WTC11 (cell line): Measurements from ENCODE around the gene EXOSC2. TPM values are rescaled to one million over a fixed set of nuclear protein-coding genes. Genes with fewer than 3 reads are reported as not detected.

Experiments used
- ATAC-seq: fragments of 200-7000 bp; cut with Tn5 transposase; 2 replicates; pipeline ENCODE4 v1.10.0; 2021; ENCODE audit warnings: mild to moderate bottlenecking, moderate library complexity
- CTCF ChIA-PET: fragments of 300-600 bp; sonication (Branson Sonifier 250); formaldehyde crosslinking; loops from one replicate; lab custom pipeline; 2021; ENCODE audit warnings: antibody characterized with exemption; lab: Charles Lee
- POLR2A ChIA-PET: fragments of 350-600 bp; sonication (Branson Sonifier 250); formaldehyde crosslinking; loops from one replicate; lab custom pipeline; 2021; ENCODE audit warnings: antibody characterized with exemption; lab: Charles Lee
- DNase-seq: peaks from one replicate; pipeline ENCODE4 v3.0.0; 2021; ENCODE audit warnings: low spot score
- H3K27ac Mint-ChIP-seq: 2 replicates; pipeline ENCODE4 v1.8.0; 2021; ENCODE audit warnings: mixed read lengths
- H3K27me3 Mint-ChIP-seq: 2 replicates; pipeline ENCODE4 v1.8.0; 2021; ENCODE audit warnings: low read depth, mild to moderate bottlenecking, moderate library complexity, mixed read lengths
- H3K36me3 Mint-ChIP-seq: 2 replicates; pipeline ENCODE4 v1.8.0; 2021; ENCODE audit warnings: mixed read lengths
- H3K4me1 Mint-ChIP-seq: 2 replicates; pipeline ENCODE4 v1.8.0; 2022; ENCODE audit warnings: mixed read lengths
- H3K4me3 Mint-ChIP-seq: 2 replicates; pipeline ENCODE4 v1.8.0; 2021; ENCODE audit warnings: mild to moderate bottlenecking, moderate library complexity, mixed read lengths
- H3K9me3 Mint-ChIP-seq: 2 replicates; pipeline ENCODE4 v1.8.0; 2021; ENCODE audit warnings: mixed read lengths
- ATF6 ChIP-seq: sonication (generic); formaldehyde crosslinking; IDR thresholded peaks from 2 replicates; pipeline ENCODE4 v1.8.1; 2023; ENCODE audit warnings: mild to moderate bottlenecking, missing genetic modification reagents
- CDX4 ChIP-seq: fragments of 250-450 bp; sonication (Bioruptor Pico); IDR thresholded peaks from 2 replicates; pipeline ENCODE4 v1.9.0; 2021; ENCODE audit warnings: moderate library complexity, mild to moderate bottlenecking, inconsistent platforms, borderline replicate concordance
- CREB1 ChIP-seq: sonication (generic); formaldehyde crosslinking; IDR thresholded peaks from 2 replicates; pipeline ENCODE4 v1.8.0; 2023; ENCODE audit warnings: mild to moderate bottlenecking, missing genetic modification reagents
- CTCF ChIP-seq: fragments of 200-600 bp; IDR thresholded peaks from 2 replicates; pipeline ENCODE4 v1.8.0; 2022; ENCODE audit warnings: antibody characterized with exemption
- IRF1 ChIP-seq: sonication (generic); formaldehyde crosslinking; IDR thresholded peaks from 2 replicates; pipeline ENCODE4 v1.8.0; 2023; ENCODE audit warnings: missing genetic modification reagents
- NFATC4 ChIP-seq: fragments of 250-450 bp; sonication (Bioruptor Pico); IDR thresholded peaks from 2 replicates; pipeline ENCODE4 v1.9.0; 2021; ENCODE audit warnings: mild to moderate bottlenecking
- NR1H2 ChIP-seq: sonication (generic); formaldehyde crosslinking; IDR thresholded peaks from 2 replicates; pipeline ENCODE4 v1.9.0; 2021; ENCODE audit warnings: mild to moderate bottlenecking, moderate library complexity, missing genetic modification reagents
- OVOL2 ChIP-seq: fragments of 250-450 bp; sonication (Bioruptor Pico); IDR thresholded peaks from 2 replicates; pipeline ENCODE4 v1.9.0; 2021; ENCODE audit warnings: mild to moderate bottlenecking, borderline replicate concordance
- PRDM15 ChIP-seq: sonication (generic); formaldehyde crosslinking; IDR thresholded peaks from 2 replicates; pipeline ENCODE4 v1.8.0; 2022; ENCODE audit warnings: missing genetic modification reagents
- RELA ChIP-seq: sonication (generic); formaldehyde crosslinking; IDR thresholded peaks from 2 replicates; pipeline ENCODE4 v1.8.1; 2022; ENCODE audit warnings: missing genetic modification reagents, mild to moderate bottlenecking, borderline replicate concordance
- RORB ChIP-seq: fragments of 250-450 bp; sonication (Bioruptor Pico); IDR thresholded peaks from 2 replicates; pipeline ENCODE4 v1.9.0; 2021; ENCODE audit warnings: mild to moderate bottlenecking
- SP1 ChIP-seq: sonication (generic); formaldehyde crosslinking; conservative IDR thresholded peaks from 2 replicates; pipeline ENCODE4 v1.8.1; 2022; ENCODE audit warnings: missing genetic modification reagents
- TEAD4 ChIP-seq: sonication (generic); formaldehyde crosslinking; IDR thresholded peaks from 2 replicates; pipeline ENCODE4 v1.8.0; 2022; ENCODE audit warnings: mild to moderate bottlenecking, missing genetic modification reagents
- USF1 ChIP-seq: sonication (generic); formaldehyde crosslinking; IDR thresholded peaks from 2 replicates; pipeline ENCODE4 v1.8.0; 2022; ENCODE audit warnings: mild to moderate bottlenecking, missing genetic modification reagents
- ZNF512 ChIP-seq: sonication (generic); formaldehyde crosslinking; IDR thresholded peaks from 2 replicates; pipeline ENCODE4 v1.8.1; 2022; ENCODE audit warnings: missing genetic modification reagents, borderline replicate concordance
- ZSCAN18 ChIP-seq: fragments of 250-450 bp; sonication (Bioruptor Pico); IDR thresholded peaks from 2 replicates; pipeline ENCODE4 v2.1.2; 2022; ENCODE audit warnings: mild to moderate bottlenecking, moderate library complexity
- total RNA-seq: library from RNA; stranded (reverse); gene quantifications from 3 replicates; pipeline ENCODE4 v1.2.3, GENCODE V29; 2021

Gene EXOSC2
- total RNA-seq, 1 experiment from 2014 or later = 76.1 TPM

- no peak overlapping the region for H3K4me3 Mint-ChIP-seq
- POLR2A ChIA-PET = no interaction called here
- no peaks in the 10 kb centered on the region for H3K27me3 Mint-ChIP-seq
- CTCF ChIA-PET = interaction anchor here (0.9 kb wide), 1 partner anchor 131 kb away, joined by 5 read pairs; no protein-coding TSS in a partner anchor
- ATAC-seq (no peak), DNase-seq (no peak)
- no peaks in the 10 kb centered on the region for H3K9me3 Mint-ChIP-seq
- no peak overlapping the region for H3K27ac Mint-ChIP-seq
- H3K36me3 Mint-ChIP-seq = 0 out of 2 replicates have a peak, but pooled peaks cover 3% of the 10 kb centered on the region
- TF ChIP-seq RORB (CRISPR knock-in tag) (no peak), TEAD4 (CRISPR knock-in tag) (no peak), RELA (CRISPR knock-in tag) (no peak), ZNF512 (CRISPR knock-in tag) (no peak), ZSCAN18 (CRISPR knock-in tag) (no peak), CDX4 (CRISPR knock-in tag) (no peak), ATF6 (CRISPR knock-in tag) (no peak), CREB1 (CRISPR knock-in tag) (no peak), NR1H2 (CRISPR knock-in tag) (no peak), IRF1 (no peak), PRDM15 (CRISPR knock-in tag) (no peak), OVOL2 (CRISPR knock-in tag) (no peak), USF1 (CRISPR knock-in tag) (no peak), NFATC4 (CRISPR knock-in tag) (no peak), SP1 (CRISPR knock-in tag) (no peak), CTCF (no peak)
- H3K4me1 Mint-ChIP-seq = peaks cover 25% of the 10 kb centered on the region
Measured at GRCh38 chr9:130735566-130735965, 42.0 kb downstream of the EXOSC2 start.
